Measurements from ENCODE around the gene DNAJB11. TPM values are rescaled to one million over a fixed set of nuclear protein-coding genes. Genes with fewer than 3 reads are reported as not detected.
"Not testable (repeated sequence)": the region's sequence is repeated elsewhere in the genome, so short reads cannot be mapped to it uniquely, and the experiment has no call there.

Gene DNAJB11
- total RNA-seq, 1 donor from 2014 or later = 53.5 TPM

DNA sequence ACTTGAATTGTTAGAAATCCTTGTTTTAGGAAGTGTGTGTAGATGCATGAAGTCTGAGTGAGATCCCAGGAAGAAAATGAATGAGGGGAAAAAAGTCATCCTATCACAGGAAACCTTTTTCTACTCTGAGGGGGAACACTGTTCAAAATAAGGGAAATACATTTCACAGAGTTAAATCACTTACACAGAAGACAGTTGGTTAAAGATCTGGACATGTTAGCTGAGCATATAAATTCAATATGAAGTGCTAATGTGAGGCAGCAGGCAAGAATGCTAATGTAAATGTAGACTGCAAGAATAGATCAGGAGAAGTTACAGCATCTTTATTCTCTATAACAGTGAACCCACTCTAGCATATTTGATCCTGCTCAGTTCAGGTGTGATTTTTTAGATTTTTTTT, 5.9 kb upstream of the DNAJB11 start:
- TF ChIP-seq, protein P1, sequence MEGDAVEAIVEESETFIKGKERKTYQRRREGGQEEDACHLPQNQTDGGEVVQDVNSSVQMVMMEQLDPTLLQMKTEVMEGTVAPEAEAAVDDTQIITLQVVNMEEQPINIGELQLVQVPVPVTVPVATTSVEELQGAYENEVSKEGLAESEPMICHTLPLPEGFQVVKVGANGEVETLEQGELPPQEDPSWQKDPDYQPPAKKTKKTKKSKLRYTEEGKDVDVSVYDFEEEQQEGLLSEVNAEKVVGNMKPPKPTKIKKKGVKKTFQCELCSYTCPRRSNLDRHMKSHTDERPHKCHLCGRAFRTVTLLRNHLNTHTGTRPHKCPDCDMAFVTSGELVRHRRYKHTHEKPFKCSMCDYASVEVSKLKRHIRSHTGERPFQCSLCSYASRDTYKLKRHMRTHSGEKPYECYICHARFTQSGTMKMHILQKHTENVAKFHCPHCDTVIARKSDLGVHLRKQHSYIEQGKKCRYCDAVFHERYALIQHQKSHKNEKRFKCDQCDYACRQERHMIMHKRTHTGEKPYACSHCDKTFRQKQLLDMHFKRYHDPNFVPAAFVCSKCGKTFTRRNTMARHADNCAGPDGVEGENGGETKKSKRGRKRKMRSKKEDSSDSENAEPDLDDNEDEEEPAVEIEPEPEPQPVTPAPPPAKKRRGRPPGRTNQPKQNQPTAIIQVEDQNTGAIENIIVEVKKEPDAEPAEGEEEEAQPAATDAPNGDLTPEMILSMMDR (conservative IDR thresholded peaks at IDR 0.05) = no peak
- no peak for DNase-seq (ENCODE audit: low read depth, low spot score)
- Mint-ChIP-seq H3K27me3 (ENCODE audit: low read depth) (no peaks in the 10 kb centered on the region), H3K9me3 (no peaks in the 10 kb centered on the region), H3K27ac (ENCODE audit: unreplicated experiment) (peak overlapping the region; percentile 21), H3K4me3 (peak overlapping the region; percentile 70), H3K36me3 (ENCODE audit: low read depth) (no peaks in the 10 kb centered on the region), H3K4me1 (peaks cover 29% of the 10 kb centered on the region)

DNA sequence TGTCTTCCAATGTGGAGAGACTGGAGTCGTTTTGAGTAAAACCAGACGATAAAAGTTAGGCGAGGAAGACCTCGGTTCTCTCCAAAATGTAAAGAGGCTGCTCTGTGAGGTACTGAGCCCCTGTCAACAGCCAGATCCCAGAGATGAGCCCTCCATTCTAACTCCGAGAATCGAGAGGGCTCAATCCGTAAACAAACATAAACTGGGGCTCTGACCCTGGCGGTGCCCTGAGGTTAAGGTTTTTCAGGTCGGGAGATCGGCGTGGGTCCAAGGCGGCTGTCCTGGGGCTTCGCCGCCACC, 3.8 kb upstream of the DNAJB11 start:
- DNase-seq (ENCODE audit: low read depth, low spot score) = no peak
- H3K36me3 Mint-ChIP-seq (ENCODE audit: low read depth) = no peaks in the 10 kb centered on the region
- H3K4me3 Mint-ChIP-seq = peak overlapping the region; percentile 94
- H3K27me3 Mint-ChIP-seq (ENCODE audit: low read depth) = no peaks in the 10 kb centered on the region
- no peaks in the 10 kb centered on the region for H3K9me3 Mint-ChIP-seq
- TF ChIP-seq, protein P1 (conservative IDR thresholded peaks at IDR 0.05) = peak; percentile 30
- peak overlapping the region; percentile 46 for H3K27ac Mint-ChIP-seq (ENCODE audit: unreplicated experiment)
- peaks cover 48% of the 10 kb centered on the region for H3K4me1 Mint-ChIP-seq

DNA sequence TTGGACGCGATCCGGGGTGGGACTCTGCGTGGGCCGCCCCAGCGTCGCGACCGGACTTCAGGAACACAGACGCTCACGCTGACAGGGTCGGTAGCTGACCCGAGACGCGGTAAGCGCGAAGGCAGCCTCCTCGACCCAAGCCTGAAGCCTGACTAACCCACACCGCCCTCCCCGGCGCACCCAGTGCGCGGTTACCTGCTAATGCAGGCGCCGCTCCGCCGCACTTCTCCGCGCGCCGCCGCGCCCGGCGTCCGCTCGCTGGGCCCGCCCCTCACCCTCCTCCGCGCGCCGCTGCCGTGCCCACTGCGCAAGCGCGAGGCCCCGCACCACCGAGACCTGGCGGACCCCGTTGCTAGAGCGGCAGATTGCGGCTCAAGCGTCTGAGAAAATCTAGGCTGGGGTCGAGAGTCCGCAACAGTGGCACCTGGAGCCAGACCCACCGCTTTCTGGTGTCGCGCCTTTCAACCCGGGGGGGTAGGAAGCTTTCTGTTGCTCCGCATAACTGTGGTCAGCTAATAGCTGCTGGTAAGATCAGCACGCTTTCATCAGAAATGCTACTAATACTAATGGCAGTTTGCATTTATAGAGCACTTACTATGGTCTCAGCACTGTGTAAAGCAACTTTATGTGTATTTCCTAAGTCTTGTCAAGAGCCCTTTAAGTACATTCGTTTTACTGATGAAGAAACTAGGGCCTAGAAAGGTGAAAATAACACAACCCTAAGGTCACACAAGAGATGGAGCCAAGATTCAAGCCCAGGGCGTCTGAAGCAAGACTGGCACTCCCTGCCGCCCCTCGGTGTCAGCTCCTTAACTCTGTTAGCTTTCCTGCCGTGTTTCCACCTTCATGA, 3.2 kb upstream of the DNAJB11 start, which contains the start of gene TBCCD1:
Gene TBCCD1 (minus strand): TSS at position 268 of the 850 bp plus-strand sequence. CDS start 3,010 bp downstream, outside the sequence.
- Mint-ChIP-seq H3K27me3 (ENCODE audit: low read depth) (no peaks in the 10 kb centered on the region), H3K4me3 (peak within 1 kb of the TSS; percentile 94), H3K36me3 (ENCODE audit: low read depth) (no peaks in the 10 kb centered on the region), H3K27ac (ENCODE audit: unreplicated experiment) (peak within 1 kb of the TSS; percentile 66), H3K9me3 (no peaks in the 10 kb centered on the region), H3K4me1 (peaks cover 51% of the 10 kb centered on the region)
- TF ChIP-seq, protein P1 (conservative IDR thresholded peaks at IDR 0.05) = no peak
- DNase-seq (ENCODE audit: low read depth, low spot score) = peak; percentile 97

DNA sequence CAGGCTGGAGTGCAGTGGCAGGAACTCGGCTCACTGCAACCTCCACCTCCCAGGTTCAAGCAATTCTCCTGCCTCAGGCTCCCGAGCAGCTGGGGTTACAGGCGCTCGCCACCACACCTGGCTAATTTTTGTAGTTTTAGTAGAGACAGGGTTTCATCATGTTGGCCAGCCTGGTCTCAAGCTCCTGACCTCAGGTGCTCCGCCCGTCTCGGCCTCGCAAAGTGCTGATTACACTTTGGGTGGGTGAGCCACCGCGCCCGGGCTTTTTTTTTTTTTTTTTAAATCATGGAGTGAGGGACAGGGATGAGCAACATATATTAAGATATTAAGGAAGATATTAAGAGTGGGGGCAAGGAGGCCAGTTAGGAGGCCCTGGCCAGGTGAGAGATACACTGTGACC, 1.2 kb upstream of the DNAJB11 start:
- Mint-ChIP-seq H3K4me1 (peaks cover 51% of the 10 kb centered on the region), H3K4me3 (peak overlapping the region; percentile 99)
- H3K9me3 Mint-ChIP-seq; DNase-seq (ENCODE audit: low read depth, low spot score); H3K27ac Mint-ChIP-seq (ENCODE audit: unreplicated experiment); H3K27me3 Mint-ChIP-seq (ENCODE audit: low read depth); H3K36me3 Mint-ChIP-seq (ENCODE audit: low read depth): not testable (repeated sequence)

DNA sequence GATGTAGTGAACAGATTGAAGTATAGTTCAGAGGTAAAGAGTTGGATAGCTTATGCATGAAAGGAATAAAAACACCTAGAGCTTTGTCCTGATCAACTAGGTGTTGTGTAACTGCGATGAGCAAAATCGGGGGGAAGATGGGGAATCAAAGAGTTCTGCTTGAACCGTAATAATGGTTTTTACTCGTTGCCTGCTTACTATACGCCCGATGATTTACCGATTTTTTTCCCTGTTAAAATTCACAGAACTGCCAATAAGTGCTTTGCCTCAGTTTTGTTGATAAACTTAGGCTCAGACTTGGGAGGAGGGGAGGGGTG, 783 bp upstream of the DNAJB11 start:
- Mint-ChIP-seq H3K36me3 (ENCODE audit: low read depth) (no peaks in the 10 kb centered on the region), H3K4me3 (peak overlapping the region; percentile 99), H3K27me3 (ENCODE audit: low read depth) (no peaks in the 10 kb centered on the region), H3K4me1 (peaks cover 47% of the 10 kb centered on the region), H3K9me3 (no peaks in the 10 kb centered on the region), H3K27ac (ENCODE audit: unreplicated experiment) (peak overlapping the region; percentile 88)
- TF ChIP-seq, protein P1 (conservative IDR thresholded peaks at IDR 0.05) = no peak
- no peak for DNase-seq (ENCODE audit: low read depth, low spot score)

DNA sequence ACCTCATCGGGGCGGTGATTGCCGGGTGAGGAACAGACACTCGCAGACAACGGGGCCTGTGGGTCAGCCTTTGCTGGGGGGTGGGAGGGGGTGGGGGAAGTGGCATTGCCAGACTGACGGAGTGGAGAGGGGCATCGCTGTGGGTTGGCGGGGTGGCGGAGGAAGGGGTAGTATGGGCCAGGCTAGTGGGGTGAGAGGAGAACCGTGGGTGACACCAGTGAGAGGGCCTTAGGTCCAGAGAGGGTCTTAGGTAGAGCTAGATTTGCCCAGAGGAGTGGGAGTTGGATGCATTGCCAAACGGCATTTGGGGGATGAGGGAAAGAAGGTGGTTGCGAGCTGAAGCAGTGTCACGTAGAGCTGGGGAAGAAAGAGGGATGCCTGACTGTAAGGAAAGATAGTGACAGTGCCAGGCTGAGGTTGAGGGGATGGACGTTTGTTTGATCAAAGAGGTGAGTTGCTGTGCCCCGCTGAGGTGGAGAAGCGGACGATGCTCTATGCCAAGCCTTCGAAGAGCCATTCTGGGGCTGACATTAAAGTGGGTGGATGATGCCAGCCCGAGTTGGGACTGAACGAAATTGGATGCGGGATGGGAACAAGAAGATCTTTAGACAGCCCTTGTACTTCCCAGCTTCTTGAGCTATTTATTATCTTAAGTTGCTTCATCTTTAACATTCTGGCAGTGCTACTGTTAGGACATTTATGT, 572 bp downstream of the DNAJB11 start:
- Mint-ChIP-seq H3K4me1 (peaks cover 46% of the 10 kb centered on the region), H3K4me3 (peak overlapping the region; percentile 99), H3K36me3 (ENCODE audit: low read depth) (no peaks in the 10 kb centered on the region), H3K27me3 (ENCODE audit: low read depth) (no peaks in the 10 kb centered on the region), H3K9me3 (no peaks in the 10 kb centered on the region), H3K27ac (ENCODE audit: unreplicated experiment) (peak overlapping the region; percentile 98)
- TF ChIP-seq, protein P1 (conservative IDR thresholded peaks at IDR 0.05) = no peak
- no peak for DNase-seq (ENCODE audit: low read depth, low spot score)
